Measurements from ENCODE around the gene FAM241B.

- TF ChIP-seq CTCF (IDR thresholded peaks at IDR 0.05; ENCODE audit: low read length) (no peak), EZH2 (optimal IDR thresholded peaks at IDR 0.05; ENCODE audit: low read depth, low read length) (no peak), EZH2phosphoT487 (IDR thresholded peaks at IDR 0.05; ENCODE audit: low read length) (no peak)
Observed at GRCh38 chr10:69656742-69657269, 26.8 kb downstream of the FAM241B start.

Data from MM.1S (cell line).